Activated CD8-positive, alpha-beta T cell treated with anti-CD3 and anti-CD28 coated beads for 36 hours (primary cell): ENCODE measurements around the gene SOX13. TPM values are rescaled to one million over a fixed set of nuclear protein-coding genes. Genes with fewer than 3 reads are reported as not detected.
"Not testable (repeated sequence)": the region's sequence is repeated elsewhere in the genome, so short reads cannot be mapped to it uniquely, and the experiment has no call there.

ENCODE experiments used
- ATAC-seq: fragments of 200-7000 bp; cut with Tn5 transposase; one replicate; pipeline ENCODE4 v1.10.0; 2021; ENCODE audit warnings: mild to moderate bottlenecking, moderate library complexity
- CTCF ChIA-PET: fragments of 350-600 bp; sonication (Branson Sonifier 250); formaldehyde crosslinking; loops from one replicate; lab custom pipeline; 2021; ENCODE audit warnings: antibody characterized with exemption; lab: Charles Lee
- POLR2A ChIA-PET: fragments of 350-600 bp; sonication (Branson Sonifier 250); formaldehyde crosslinking; loops from one replicate; lab custom pipeline; 2021; ENCODE audit warnings: antibody characterized with exemption; lab: Charles Lee
- DNase-seq: peaks from one replicate; pipeline ENCODE4 v3.0.0-alpha.2; 2020
- H3K27ac Mint-ChIP-seq: one replicate; pipeline ENCODE4 v1.8.0; 2021; ENCODE audit warnings: mild to moderate bottlenecking, mixed read lengths
- H3K27me3 Mint-ChIP-seq: one replicate; pipeline ENCODE4 v1.8.0; 2021; ENCODE audit warnings: mixed read lengths
- H3K36me3 Mint-ChIP-seq: one replicate; pipeline ENCODE4 v1.8.0; 2021; ENCODE audit warnings: low read depth, mixed read lengths
- H3K4me1 Mint-ChIP-seq: one replicate; pipeline ENCODE4 v1.8.0; 2021; ENCODE audit warnings: low read depth, mixed read lengths
- H3K4me3 Mint-ChIP-seq: one replicate; pipeline ENCODE4 v1.8.0; 2021; ENCODE audit warnings: mild to moderate bottlenecking, moderate library complexity, mixed read lengths
- H3K9me3 Mint-ChIP-seq: one replicate; pipeline ENCODE4 v1.8.0; 2021; ENCODE audit warnings: mixed read lengths
- CTCF ChIP-seq: fragments of 200-600 bp; IDR thresholded peaks from one replicate; pipeline ENCODE4 v1.8.0; 2022; ENCODE audit warnings: antibody characterized with exemption, mild to moderate bottlenecking
- intact Hi-C: fragments of 100-400 bp; cut with micrococcal nuclease; formaldehyde crosslinking; loops from one replicate; pipeline ENCODE4 v1.10.0; 2022
- total RNA-seq, 2 experiments: library from RNA; stranded (reverse); gene quantifications; one replicate each; pipeline ENCODE4 v1.2.3, GENCODE V29; 2021

The SOX13 gene
- total RNA-seq, 2 experiments from 2014 or later = 1.6 to 1.7 TPM

- no peak for DNase-seq
- H3K27me3 Mint-ChIP-seq = no peaks in the 10 kb centered on the region
- no peak for ATAC-seq
- no peak for TF ChIP-seq CTCF
- no peaks in the 10 kb centered on the region for H3K4me1 Mint-ChIP-seq
- no peaks in the 10 kb centered on the region for H3K36me3 Mint-ChIP-seq
- H3K27ac Mint-ChIP-seq = no peak overlapping the region
- ChIA-PET CTCF (interaction anchor here (1.1 kb wide), 1 partner anchor 274 kb away, joined by 3 read pairs; no protein-coding TSS in a partner anchor), POLR2A (interaction anchor here (0.7 to 1.2 kb wide), 2 partner anchors 40 to 282 kb away, joined by 3 to 4 read pairs; no protein-coding TSS in a partner anchor)
- intact Hi-C loops = no loop called here
- no peak overlapping the region for H3K4me3 Mint-ChIP-seq
- no peaks in the 10 kb centered on the region for H3K9me3 Mint-ChIP-seq
These were observed 16.3 kb downstream of the SOX13 start for GRCh38 chr1:204089044-204089751.

GRCh38 chr1:204090132-204090531 is 17.2 kb downstream of the SOX13 start:
- DNase-seq, H3K9me3 Mint-ChIP-seq, H3K4me1 Mint-ChIP-seq, POLR2A ChIA-PET, intact Hi-C loops, ATAC-seq, H3K27me3 Mint-ChIP-seq, H3K27ac Mint-ChIP-seq, H3K36me3 Mint-ChIP-seq, H3K4me3 Mint-ChIP-seq: not testable (repeated sequence)
- CTCF ChIA-PET = interaction anchor here (1.1 to 1.6 kb wide), 2 partner anchors 39 to 273 kb away, joined by 3 to 4 read pairs; no protein-coding TSS in a partner anchor

- intact Hi-C loops = no loop called here
- ATAC-seq (no peak), DNase-seq (no peak)
- Mint-ChIP-seq H3K4me3 (no peak overlapping the region), H3K9me3 (no peaks in the 10 kb centered on the region), H3K27ac (no peak overlapping the region), H3K36me3 (no peaks in the 10 kb centered on the region), H3K27me3 (no peaks in the 10 kb centered on the region), H3K4me1 (no peaks in the 10 kb centered on the region)
- ChIA-PET CTCF (interaction anchor here (1.6 kb wide), 1 partner anchor 38 kb away, joined by 4 read pairs; no protein-coding TSS in a partner anchor), POLR2A (no interaction called here)
- TF ChIP-seq CTCF = no peak
These were observed 18.2 kb downstream of the SOX13 start for GRCh38 chr1:204091066-204091465.

GRCh38 chr1:204091787-204092312 is 18.9 kb downstream of the SOX13 start:
- intact Hi-C loops = no loop called here
- ATAC-seq = no peak
- no peak overlapping the region for H3K27ac Mint-ChIP-seq

More at GRCh38 chr1:204091787-204092312, 18.9 kb downstream of the SOX13 start:
- H3K4me1 Mint-ChIP-seq = no peaks in the 10 kb centered on the region
- CTCF ChIA-PET = no interaction called here
- no peaks in the 10 kb centered on the region for H3K27me3 Mint-ChIP-seq
- no peak for DNase-seq
- no peaks in the 10 kb centered on the region for H3K36me3 Mint-ChIP-seq
- no peak for TF ChIP-seq CTCF
- H3K4me3 Mint-ChIP-seq = no peak overlapping the region
- H3K9me3 Mint-ChIP-seq = no peaks in the 10 kb centered on the region
- POLR2A ChIA-PET = no interaction called here
